SK-N-SH (cell line): ENCODE data around the gene PIEZO2. TPM values are rescaled to one million over a fixed set of nuclear protein-coding genes. Genes with fewer than 3 reads are reported as not detected.

Experiments used
- CTCF ChIA-PET: fragments of 300-600, 350-600 bp; formaldehyde crosslinking; extraction: SDS; loops from one replicate; lab custom pipeline; 2021; lab: Yijun Ruan, JAX
- POLR2A ChIA-PET: fragments of 350-600 bp; sonication (Branson Sonifier 250); formaldehyde crosslinking; extraction: SDS; loops from one replicate; lab custom pipeline; 2020; ENCODE audit warnings: antibody characterized with exemption, inconsistent platforms; lab: Yijun Ruan, JAX
- DNase-seq: peaks from one replicate; pipeline ENCODE4 v3.0.0; 2012
- H2AFZ ChIP-seq: fragments of 200-600 bp; sonication (generic); 2 replicates; pipeline ENCODE4 v1.8.1; 2016; ENCODE audit warnings: antibody characterized with exemption, mild to moderate bottlenecking, low read depth
- H3F3A ChIP-seq: fragments of 200-600 bp; sonication (generic); replicated peaks from 2 replicates; pipeline ENCODE3; 2016; ENCODE audit warnings: antibody characterized with exemption, mild to moderate bottlenecking; ENCODE audit not compliant: insufficient read depth
- H3K27ac ChIP-seq, 2 experiments: fragments of 200-500 bp in 1 of 2; fragments of 200-600 bp in 1 of 2; sonication (Bioruptor generic) in 1 of 2; sonication (generic), shearing (Covaris generic) in 1 of 2; 2 replicates each; pipeline versions ENCODE4 v1.5.1 to v1.6.1; 2014 to 2016; ENCODE audit warnings: low read depth in 2 of 2, inconsistent platforms in 1 of 2, low read length in 1 of 2, mild to moderate bottlenecking in 1 of 2, mixed read lengths in 1 of 2
- H3K27me3 ChIP-seq: fragments of 200-600 bp; sonication (generic), shearing (Covaris generic); 2 replicates; pipeline ENCODE4 v1.6.1; 2016; ENCODE audit warnings: mixed run types; ENCODE audit not compliant: insufficient read depth
- H3K36me3 ChIP-seq, 2 experiments: fragments of 200-500 bp in 1 of 2; fragments of 200-600 bp in 1 of 2; sonication (Bioruptor generic) in 1 of 2; sonication (generic) in 1 of 2; replicated peaks in 1 of 2; 2 replicates each; pipeline versions ENCODE3 to v1.5.1; 2014 to 2016; ENCODE audit warnings: low read length in 1 of 2, mild to moderate bottlenecking in 1 of 2; ENCODE audit not compliant: insufficient read depth in 2 of 2, control insufficient read depth in 1 of 2
- H3K4me1 ChIP-seq, 2 experiments: fragments of 200-500 bp in 1 of 2; fragments of 200-600 bp in 1 of 2; sonication (Bioruptor generic) in 1 of 2; sonication (generic), shearing (Covaris generic) in 1 of 2; 2 replicates each; pipeline versions ENCODE4 v1.5.1 to v1.6.1; 2014 to 2016; ENCODE audit warnings: low read depth in 1 of 2, low read length in 1 of 2, mixed run types in 1 of 2; ENCODE audit not compliant: insufficient read depth in 2 of 2, control insufficient read depth in 1 of 2
- H3K4me2 ChIP-seq: fragments of 200-600 bp; sonication (generic), shearing (Covaris generic); 2 replicates; pipeline ENCODE4 v1.6.1; 2017; ENCODE audit warnings: mixed run types
- H3K4me3 ChIP-seq, 2 experiments: fragments of 200-500 bp in 1 of 2; fragments of 200-600 bp in 1 of 2; sonication (Bioruptor generic) in 1 of 2; sonication (generic), shearing (Covaris generic) in 1 of 2; 2 replicates each; pipeline versions ENCODE4 v1.5.1 to v1.8.1; 2014 to 2016; ENCODE audit warnings: low read depth in 2 of 2, inconsistent platforms in 1 of 2, low read length in 1 of 2, mild to moderate bottlenecking in 1 of 2, mixed read lengths in 1 of 2, moderate library complexity in 1 of 2
- H3K79me2 ChIP-seq: fragments of 200-600 bp; sonication (generic); 2 replicates; pipeline ENCODE4 v1.8.1; 2017; ENCODE audit warnings: mild to moderate bottlenecking; ENCODE audit not compliant: insufficient read depth
- H3K9ac ChIP-seq: fragments of 200-600 bp; sonication (generic); 2 replicates; pipeline ENCODE4 v1.6.1; 2017; ENCODE audit warnings: mixed run types
- H3K9me2 ChIP-seq: fragments of 200-600 bp; sonication (generic); 2 replicates; pipeline ENCODE4 v1.6.1; 2017; ENCODE audit warnings: mixed run types
- H3K9me3 ChIP-seq: fragments of 200-600 bp; sonication (generic); 2 replicates; pipeline ENCODE4 v1.6.1; 2017; ENCODE audit warnings: mixed run types, mild to moderate bottlenecking, moderate library complexity
- H4K20me1 ChIP-seq: fragments of 200-600 bp; sonication (generic); 2 replicates; pipeline ENCODE4 v1.6.1; 2017; ENCODE audit warnings: mild to moderate bottlenecking, mixed run types; ENCODE audit not compliant: insufficient read depth
- CTCF ChIP-seq: fragments of 200-600 bp; sonication (generic); IDR thresholded peaks from 2 replicates; pipeline ENCODE4 v1.6.1; 2017; ENCODE audit warnings: antibody characterized with exemption, mild to moderate bottlenecking, moderate library complexity
- ELF1 ChIP-seq: IDR thresholded peaks from 2 replicates; pipeline ENCODE4 v1.4.0; 2012
- FOXM1 ChIP-seq: IDR thresholded peaks from 2 replicates; pipeline ENCODE4 v1.4.0; 2012; ENCODE audit warnings: low read depth, mild to moderate bottlenecking
- NFIC ChIP-seq: IDR thresholded peaks from 2 replicates; pipeline ENCODE4 v1.4.0; 2012; ENCODE audit warnings: borderline replicate concordance
- NRF1 ChIP-seq: IDR thresholded peaks from 2 replicates; pipeline ENCODE4 v1.6.1; 2012; ENCODE audit warnings: low read depth, mild to moderate bottlenecking, low read length
- POLR2AphosphoS5 ChIP-seq: IDR thresholded peaks from 2 replicates; pipeline ENCODE4 v1.6.1; 2012; ENCODE audit warnings: low read depth, low read length
- RFX5 ChIP-seq: IDR thresholded peaks from 2 replicates; pipeline ENCODE4 v1.6.1; 2012; ENCODE audit warnings: mild to moderate bottlenecking, improper control_type of control experiment, low read length
- USF2 ChIP-seq: fragments of 150-350 bp; IDR thresholded peaks from 2 replicates; pipeline ENCODE4 v1.6.1; 2017; ENCODE audit warnings: antibody characterized with exemption, low read length, low read depth, borderline replicate concordance
- WGBS: methylation state at CpG from one replicate; pipeline ENCODE4 v1.1.6; 2017; ENCODE audit warnings: low lambda C conversion rate; 5-methylcytosine and 5-hydroxymethylcytosine counted together
- polyA plus RNA-seq, 3 experiments: library from polyadenylated mRNA; depleted of rRNA; stranded (reverse); fragments of >200 nt; gene quantifications; 2 replicates each; pipeline ENCODE4 v1.2.3, GENCODE V29; 2012
- TF ChIP-seq, protein P1 (sequence below): IDR thresholded peaks from 2 replicates; pipeline ENCODE4 v1.6.1; 2012; ENCODE audit warnings: mild to moderate bottlenecking, low read depth, low read length, moderate library complexity
- TF ChIP-seq, protein P2 (sequence below): fragments of 150-350 bp; IDR thresholded peaks from 2 replicates; pipeline ENCODE4 v1.6.1; 2016; ENCODE audit warnings: mild to moderate bottlenecking, low read depth, low read length

PIEZO2 gene
- polyA plus RNA-seq, 1 of the 3 experiments (the other 2 are of a cell fraction), result not detected

DNA sequence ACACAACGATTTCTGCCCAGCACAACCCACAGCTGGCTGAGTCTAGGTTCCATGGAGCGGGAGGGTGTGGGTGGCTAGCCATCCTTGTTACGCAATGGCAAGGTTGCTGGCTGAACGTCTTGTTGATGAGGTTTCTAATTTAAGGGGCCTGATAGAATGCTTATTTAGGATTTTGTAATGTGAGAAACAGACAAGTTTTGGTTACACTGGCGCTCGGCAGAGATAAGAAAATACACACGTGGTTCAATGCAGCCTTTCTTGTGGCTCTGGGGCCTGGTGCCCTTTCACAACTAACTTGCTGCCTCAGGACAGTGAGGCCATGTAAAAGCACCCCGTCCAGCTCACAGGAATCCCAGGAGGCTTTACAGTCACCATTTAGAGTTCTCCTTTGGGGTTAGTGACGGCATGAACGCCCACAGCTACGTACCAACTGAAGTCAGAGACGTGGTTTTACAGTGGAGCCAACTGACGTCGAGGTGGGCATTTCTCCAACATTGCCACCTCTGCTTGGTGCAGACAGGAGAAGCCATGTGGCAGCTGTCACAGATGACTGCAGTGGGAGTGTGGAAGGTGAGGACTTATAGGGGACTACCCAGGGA lies 29.7 kb upstream of the PIEZO2 start (continued):
- TF ChIP-seq CTCF (no peak), ELF1 (no peak)
- TF ChIP-seq, all 33 proteins: peak for 0

- H3K79me2 ChIP-seq, result no peaks in the 10 kb centered on the region
- H3K27ac ChIP-seq, result no peak overlapping the region
- no peak overlapping the region for H3K4me3 ChIP-seq
- no peak overlapping the region for H2AFZ ChIP-seq
- ChIA-PET POLR2A (no interaction called here), CTCF (no interaction called here)
- H4K20me1 ChIP-seq, result no peaks in the 10 kb centered on the region
- H3K9me2 ChIP-seq, result no peaks in the 10 kb centered on the region
- H3K4me1 ChIP-seq, result peaks cover 0 to 7% of the 10 kb centered on the region in 2 experiments; a peak in 1 of 4 replicates
- no peaks in the 10 kb centered on the region; the same call in 1 of the 2 replicates for H3K27me3 ChIP-seq
- 51% methylated on average over 3 of the region's 3 CpGs for WGBS
- H3K4me2 ChIP-seq, result no peak overlapping the region
- H3K36me3 ChIP-seq, result no peaks in the 10 kb centered on the region
- peaks cover 2% of the 10 kb centered on the region; the same call in 1 of the 2 replicates for H3K9me3 ChIP-seq
- TF ChIP-seq RFX5 (no peak), NFIC (no peak), NRF1 (no peak)
- TF ChIP-seq, protein P1, sequence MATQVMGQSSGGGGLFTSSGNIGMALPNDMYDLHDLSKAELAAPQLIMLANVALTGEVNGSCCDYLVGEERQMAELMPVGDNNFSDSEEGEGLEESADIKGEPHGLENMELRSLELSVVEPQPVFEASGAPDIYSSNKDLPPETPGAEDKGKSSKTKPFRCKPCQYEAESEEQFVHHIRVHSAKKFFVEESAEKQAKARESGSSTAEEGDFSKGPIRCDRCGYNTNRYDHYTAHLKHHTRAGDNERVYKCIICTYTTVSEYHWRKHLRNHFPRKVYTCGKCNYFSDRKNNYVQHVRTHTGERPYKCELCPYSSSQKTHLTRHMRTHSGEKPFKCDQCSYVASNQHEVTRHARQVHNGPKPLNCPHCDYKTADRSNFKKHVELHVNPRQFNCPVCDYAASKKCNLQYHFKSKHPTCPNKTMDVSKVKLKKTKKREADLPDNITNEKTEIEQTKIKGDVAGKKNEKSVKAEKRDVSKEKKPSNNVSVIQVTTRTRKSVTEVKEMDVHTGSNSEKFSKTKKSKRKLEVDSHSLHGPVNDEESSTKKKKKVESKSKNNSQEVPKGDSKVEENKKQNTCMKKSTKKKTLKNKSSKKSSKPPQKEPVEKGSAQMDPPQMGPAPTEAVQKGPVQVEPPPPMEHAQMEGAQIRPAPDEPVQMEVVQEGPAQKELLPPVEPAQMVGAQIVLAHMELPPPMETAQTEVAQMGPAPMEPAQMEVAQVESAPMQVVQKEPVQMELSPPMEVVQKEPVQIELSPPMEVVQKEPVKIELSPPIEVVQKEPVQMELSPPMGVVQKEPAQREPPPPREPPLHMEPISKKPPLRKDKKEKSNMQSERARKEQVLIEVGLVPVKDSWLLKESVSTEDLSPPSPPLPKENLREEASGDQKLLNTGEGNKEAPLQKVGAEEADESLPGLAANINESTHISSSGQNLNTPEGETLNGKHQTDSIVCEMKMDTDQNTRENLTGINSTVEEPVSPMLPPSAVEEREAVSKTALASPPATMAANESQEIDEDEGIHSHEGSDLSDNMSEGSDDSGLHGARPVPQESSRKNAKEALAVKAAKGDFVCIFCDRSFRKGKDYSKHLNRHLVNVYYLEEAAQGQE, result no peak
- no peak for DNase-seq
- H3K9ac ChIP-seq, result no peak overlapping the region
- peaks cover 7% of the 10 kb centered on the region for H3F3A ChIP-seq
These were observed 28.0 kb upstream of the PIEZO2 start for GRCh38 chr18:11177382-11177781.

DNA sequence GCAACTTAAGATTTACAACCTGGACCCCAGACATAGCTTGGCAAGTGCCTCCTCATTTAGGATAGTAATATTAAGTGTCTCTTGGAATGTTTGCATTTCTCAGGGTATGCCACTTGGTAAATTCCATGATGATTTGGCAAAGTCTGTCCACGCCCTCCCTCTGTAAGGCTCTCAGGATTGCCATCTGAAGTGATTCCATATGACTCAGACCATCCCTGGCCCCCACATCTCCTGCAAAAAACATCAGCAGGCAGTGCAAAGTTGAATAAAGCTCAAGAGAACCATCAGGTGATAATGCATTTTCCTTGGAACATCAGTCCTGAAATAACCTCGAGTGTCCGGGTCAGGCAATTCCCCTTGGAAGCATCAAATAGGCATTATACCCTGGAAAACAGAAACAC lies 27.1 kb upstream of the PIEZO2 start:
- DNase-seq, result no peak
- Histone ChIP-seq H3K4me3 (no peak overlapping the region), H2AFZ (peak overlapping the region; percentile 74; the same call in 1 of the 2 replicates), H3K27ac (peak overlapping the region in 1 of 2 experiments; percentile 59; a peak in 2 of 4 replicates), H3K4me2 (peak overlapping the region; percentile 48; the same call in 1 of the 2 replicates), H3F3A (peaks cover 7% of the 10 kb centered on the region), H4K20me1 (no peaks in the 10 kb centered on the region), H3K36me3 (no peaks in the 10 kb centered on the region), H3K9me3 (peaks cover 3% of the 10 kb centered on the region; the same call in 1 of the 2 replicates), H3K79me2 (no peaks in the 10 kb centered on the region), H3K4me1 (peaks cover 0 to 7% of the 10 kb centered on the region in 2 experiments; a peak in 1 of 4 replicates), H3K27me3 (no peaks in the 10 kb centered on the region; the same call in 1 of the 2 replicates), H3K9ac (no peak overlapping the region), H3K9me2 (no peaks in the 10 kb centered on the region)
- CTCF ChIA-PET, result interaction anchor here (1.1 kb wide), 1 partner anchor 13 kb away, joined by 4 read pairs; no protein-coding TSS in a partner anchor
- POLR2A ChIA-PET, result no interaction called here
- TF ChIP-seq NFIC, result no peak
- no peak for TF ChIP-seq FOXM1
- no peak for TF ChIP-seq USF2
- no peak for TF ChIP-seq POLR2AphosphoS5
- TF ChIP-seq, protein P2, sequence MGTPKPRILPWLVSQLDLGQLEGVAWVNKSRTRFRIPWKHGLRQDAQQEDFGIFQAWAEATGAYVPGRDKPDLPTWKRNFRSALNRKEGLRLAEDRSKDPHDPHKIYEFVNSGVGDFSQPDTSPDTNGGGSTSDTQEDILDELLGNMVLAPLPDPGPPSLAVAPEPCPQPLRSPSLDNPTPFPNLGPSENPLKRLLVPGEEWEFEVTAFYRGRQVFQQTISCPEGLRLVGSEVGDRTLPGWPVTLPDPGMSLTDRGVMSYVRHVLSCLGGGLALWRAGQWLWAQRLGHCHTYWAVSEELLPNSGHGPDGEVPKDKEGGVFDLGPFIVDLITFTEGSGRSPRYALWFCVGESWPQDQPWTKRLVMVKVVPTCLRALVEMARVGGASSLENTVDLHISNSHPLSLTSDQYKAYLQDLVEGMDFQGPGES, result no peak
- 17% methylated on average over 3 of the region's 3 CpGs for WGBS
